SK-N-DZ (cell line): ENCODE data around the gene ANGPT4.

Experiments
- DNase-seq: peaks from one replicate; pipeline ENCODE4 v3.0.0-alpha.2; 2015; ENCODE audit warnings: low spot score

The ANGPT4 gene

DNA sequence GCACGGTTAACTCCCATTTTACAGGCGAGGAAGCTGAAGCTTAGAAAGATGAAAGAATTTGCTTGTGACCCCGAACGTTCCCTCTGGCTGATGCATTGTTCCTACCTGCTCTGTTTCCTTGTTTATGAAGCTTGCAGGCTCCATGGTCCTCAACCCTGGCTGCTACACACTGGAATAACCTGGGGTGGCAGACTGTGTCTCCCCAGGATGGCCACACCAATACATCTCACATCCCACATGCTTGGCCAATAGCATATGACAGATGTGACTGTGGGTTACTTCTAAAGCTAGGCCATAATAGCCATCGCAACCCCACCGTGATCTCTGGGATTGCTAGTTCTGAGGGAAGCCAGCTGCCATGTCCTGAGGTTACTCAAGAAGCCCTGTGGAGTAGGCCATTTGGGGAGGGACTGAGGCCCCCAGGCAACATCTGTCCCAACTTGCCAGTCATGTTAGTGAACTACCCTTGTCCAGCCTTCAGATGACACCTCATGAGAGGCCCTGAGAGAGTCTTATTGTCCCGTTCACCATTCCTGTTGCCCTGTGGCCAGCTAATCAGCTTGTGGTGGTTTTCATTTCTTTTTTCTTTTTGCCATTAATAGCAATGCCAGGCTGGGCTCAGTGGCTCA is 89.3 kb downstream of the ANGPT4 start:
- no peak for DNase-seq

DNA sequence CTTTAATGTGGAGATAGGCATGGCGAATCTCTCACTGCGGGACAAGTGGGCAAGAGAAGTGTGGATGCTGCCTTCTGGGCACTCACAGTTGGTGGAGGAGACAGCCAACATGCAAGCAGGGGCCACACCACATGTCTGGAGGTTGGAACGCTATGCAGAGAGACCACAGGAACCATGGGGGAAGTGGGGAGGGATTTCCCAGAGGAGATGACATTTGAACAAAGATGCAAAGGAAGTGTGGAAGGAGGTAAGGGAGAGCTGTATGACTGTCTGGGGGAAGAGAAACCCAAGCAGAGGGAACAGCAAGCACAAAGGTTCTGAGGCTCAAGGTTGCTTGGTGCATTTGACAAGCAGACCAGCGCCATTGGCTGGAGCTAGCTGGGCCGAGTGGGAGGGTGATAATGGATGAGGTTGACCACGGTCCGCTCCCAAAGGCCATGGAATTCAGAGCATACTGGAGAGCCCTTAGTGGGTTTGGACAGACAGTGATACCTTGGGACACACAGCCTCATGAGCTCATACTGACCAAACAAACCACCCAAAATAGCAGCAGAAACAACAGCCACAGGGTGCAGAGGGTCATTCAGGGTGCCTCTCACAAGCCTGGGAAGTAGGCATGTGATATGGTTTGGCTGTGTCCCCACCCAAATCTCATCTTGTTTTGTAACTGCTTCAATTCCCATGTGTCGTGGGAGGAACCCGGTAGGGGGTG is 90.3 kb downstream of the ANGPT4 start:
- no peak for DNase-seq

DNA sequence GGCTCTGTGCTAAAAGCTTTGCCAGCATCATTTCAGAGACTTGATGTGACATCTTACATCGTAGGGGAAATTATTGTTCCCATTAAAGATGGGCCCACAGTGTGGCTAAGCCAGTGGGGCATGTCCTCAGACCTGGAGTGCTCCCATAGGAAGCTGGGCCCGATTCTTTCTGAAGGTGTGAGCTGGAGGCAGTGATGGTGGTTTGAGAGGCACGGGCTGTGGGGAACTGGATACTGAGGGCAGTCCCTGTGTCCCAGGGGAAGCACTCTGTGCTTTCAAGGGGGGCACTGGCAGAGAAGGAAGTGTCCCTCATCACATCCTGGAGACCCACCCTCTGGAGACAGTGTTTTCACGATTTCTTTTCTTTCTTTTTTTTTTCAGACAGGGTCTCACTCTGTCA is 91.2 kb downstream of the ANGPT4 start:
- DNase-seq: no peak

DNA sequence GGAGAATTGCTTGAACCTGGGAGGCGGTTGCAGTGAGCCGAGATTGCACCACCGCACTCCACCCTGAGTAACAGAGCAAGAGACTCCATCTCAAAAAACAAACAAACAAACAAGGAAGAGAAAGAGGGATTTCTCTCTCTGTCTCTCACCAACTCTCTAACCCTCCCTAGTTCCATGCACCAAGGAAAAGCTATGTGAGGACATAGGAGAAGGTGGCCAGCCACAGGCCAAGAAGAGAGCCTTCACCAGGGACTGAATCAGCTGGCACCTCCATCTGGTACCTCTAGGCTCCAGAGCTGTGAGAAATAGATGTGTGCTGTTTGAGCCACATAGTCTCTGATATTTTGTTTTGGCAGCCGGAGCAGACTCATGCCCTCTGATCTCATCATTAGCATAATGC is 91.6 kb downstream of the ANGPT4 start:
- no peak for DNase-seq

- no peak for DNase-seq
Measured at GRCh38 chr20:823574-823902, 92.6 kb downstream of the ANGPT4 start.

DNA sequence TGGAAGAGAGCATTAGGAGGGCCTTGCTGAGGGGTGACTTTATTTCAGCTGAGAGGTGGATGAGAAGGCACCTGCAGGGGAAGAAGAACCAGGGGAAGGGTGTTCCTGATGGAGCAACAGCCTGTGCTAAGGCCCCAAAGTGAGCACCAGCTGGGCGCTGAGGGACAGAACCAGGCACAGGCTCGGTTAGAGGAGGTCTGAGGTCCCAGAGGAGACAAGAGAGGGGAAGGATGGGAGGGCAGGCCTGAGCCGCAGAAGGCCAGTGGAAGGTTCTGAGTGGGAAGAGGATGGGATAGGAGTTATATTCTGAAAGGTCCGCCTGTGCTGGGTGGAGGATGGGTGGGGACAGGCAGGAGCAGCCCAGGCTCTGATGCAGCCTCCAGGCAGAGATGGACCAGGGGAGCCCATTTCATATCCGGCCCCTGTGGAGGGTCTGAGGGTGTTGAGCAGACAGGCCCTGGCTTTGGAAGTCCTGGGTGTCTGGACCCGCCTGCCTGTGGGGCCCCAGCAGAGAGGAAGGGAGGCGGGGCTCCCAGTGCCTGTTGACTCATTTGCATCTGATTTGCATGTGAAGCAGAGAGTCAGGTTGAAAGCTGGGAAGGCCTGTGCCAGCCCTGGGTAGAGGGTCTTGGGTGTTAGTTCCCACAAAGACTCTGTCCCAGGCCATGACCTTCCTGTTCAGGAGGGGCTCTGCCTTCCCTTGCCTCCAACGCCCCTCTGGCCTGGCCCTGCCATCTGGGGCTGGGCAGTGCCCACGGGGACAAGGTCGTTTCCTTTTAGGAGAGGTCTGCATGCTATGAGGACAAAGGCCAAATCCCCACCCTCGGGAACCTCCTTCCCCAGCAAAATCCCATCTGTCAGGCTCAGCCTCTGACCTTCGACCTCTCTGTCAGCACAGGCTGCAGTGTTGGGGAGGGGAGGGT is 93.2 kb downstream of the ANGPT4 start:
- no peak for DNase-seq

DNA sequence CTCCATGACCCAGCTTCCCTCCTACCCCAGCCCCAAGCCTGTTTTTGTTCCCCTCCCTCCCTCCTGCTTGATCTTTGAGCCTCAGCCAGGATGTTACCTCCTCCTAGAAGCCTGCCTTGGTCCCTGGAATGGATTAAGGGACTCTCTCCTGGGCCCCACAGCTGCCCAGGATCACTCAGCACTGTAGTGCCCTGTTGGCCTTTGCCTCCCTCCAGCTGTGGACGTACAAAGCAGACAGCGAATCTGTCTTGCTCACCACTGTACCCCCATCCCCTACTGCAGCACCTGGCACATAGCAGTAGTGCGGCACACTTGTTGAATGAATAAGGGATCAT is 94.4 kb downstream of the ANGPT4 start:
- DNase-seq: no peak

DNA sequence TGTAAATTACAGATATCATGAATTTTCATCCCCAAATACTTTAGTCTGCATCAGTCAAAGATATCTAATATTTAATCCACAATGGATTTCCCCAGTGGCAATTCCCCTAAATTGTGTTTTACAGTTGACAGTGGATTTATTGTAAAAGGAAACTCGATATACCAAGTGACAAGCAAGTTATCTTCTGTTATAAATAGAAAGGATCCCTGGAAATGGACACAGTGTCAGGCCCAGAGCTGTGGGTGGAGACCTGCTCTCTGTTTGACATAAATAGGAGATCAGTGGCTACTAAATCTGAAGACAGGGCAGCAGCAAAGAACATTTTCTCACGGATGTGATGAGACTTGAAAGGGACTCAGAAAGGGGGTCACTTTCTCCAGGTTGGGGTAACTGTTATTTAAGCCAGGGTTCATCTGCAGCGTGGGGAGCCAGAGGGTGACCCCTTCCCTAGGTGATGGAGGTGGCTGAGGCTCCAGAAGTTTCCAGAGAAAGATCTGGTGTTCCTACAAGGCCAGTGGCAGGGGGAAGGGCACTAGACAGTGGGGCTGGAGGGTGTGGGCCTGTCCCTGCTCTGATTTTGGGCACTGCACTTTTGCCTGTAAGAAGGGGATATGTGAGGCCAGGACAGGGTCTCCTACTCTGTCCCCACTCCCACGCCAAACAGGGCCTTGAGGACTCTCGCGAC is 94.9 kb downstream of the ANGPT4 start:
- no peak for DNase-seq

DNA sequence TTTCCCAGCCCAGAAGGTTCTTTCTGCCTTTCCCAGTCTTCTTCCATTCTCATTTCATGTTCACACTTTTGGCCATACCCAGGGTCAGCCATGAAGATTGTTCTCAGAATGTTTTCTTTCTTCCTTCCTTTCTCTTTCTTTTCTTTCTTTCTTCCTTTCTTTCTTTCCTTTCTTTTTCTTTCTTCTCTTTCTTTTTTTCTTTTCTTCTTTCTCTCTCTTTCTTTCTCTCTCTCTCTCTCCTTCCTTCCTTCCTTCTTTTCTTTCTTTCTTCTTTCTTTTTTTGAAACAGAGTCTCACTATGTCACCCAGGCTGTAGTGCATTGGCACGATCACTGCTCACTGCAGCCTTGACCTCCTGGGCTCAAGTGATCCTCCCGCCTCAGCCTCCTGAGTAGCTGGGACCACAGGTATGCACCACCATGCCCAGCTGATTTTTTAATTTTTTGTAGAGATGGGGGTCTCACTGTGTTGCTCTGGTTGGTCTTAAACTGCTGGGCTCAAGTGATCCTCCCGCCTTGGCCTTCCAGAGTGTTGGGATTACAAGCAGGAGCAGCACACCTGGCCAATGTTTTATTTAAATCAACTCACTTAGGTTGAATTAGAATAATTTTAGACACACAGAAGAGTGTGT is 95.7 kb downstream of the ANGPT4 start:
- no peak for DNase-seq
